HG03095 (cell line): ENCODE results near the gene FKBP1A.
"Not testable (repeated sequence)": the region's sequence is repeated elsewhere in the genome, so short reads cannot be mapped to it uniquely, and the experiment has no call there.

Source experiments
- ATAC-seq: cut with Tn5 transposase; IDR thresholded peaks from one replicate; pipeline ENCODE4 v1.9.1; 2021; ENCODE audit warnings: moderate library complexity; ENCODE audit not compliant: unreplicated experiment

FKBP1A gene

GRCh38 chr20:1417790-1418189 lies 24.9 kb upstream of the FKBP1A start:
- no peak for ATAC-seq

GRCh38 chr20:1417273-1417672 lies 24.4 kb upstream of the FKBP1A start:
- ATAC-seq, result no peak

GRCh38 chr20:1415667-1416468 lies 23.0 kb upstream of the FKBP1A start:
- no peak for ATAC-seq

GRCh38 chr20:1414982-1415381 lies 22.1 kb upstream of the FKBP1A start:
- ATAC-seq, result no peak

- no peak for ATAC-seq
Observed at GRCh38 chr20:1405801-1406200, 12.9 kb upstream of the FKBP1A start.

GRCh38 chr20:1403624-1404023 lies 10.8 kb upstream of the FKBP1A start:
- no peak for ATAC-seq

- ATAC-seq, result no peak
Observed at GRCh38 chr20:1402149-1402548, 9.3 kb upstream of the FKBP1A start.

GRCh38 chr20:1401451-1401907 lies 8.6 kb upstream of the FKBP1A start:
- no peak for ATAC-seq

- not testable (repeated sequence) for ATAC-seq
Observed at GRCh38 chr20:1399678-1400366, 7.0 kb upstream of the FKBP1A start.

- not testable (repeated sequence) for ATAC-seq
Observed at GRCh38 chr20:1398185-1398584, 5.3 kb upstream of the FKBP1A start.

GRCh38 chr20:1397710-1398109 lies 4.9 kb upstream of the FKBP1A start:
- ATAC-seq, result no peak

- ATAC-seq, result no peak
Observed at GRCh38 chr20:1396702-1397101, 3.8 kb upstream of the FKBP1A start.

GRCh38 chr20:1396264-1396663 lies 3.4 kb upstream of the FKBP1A start:
- no peak for ATAC-seq

- no peak for ATAC-seq
Observed at GRCh38 chr20:1394686-1395085, 1.8 kb upstream of the FKBP1A start.

GRCh38 chr20:1393507-1393882 lies 641 bp upstream of the FKBP1A start:
- no peak for ATAC-seq

GRCh38 chr20:1392443-1392692 lies 486 bp downstream of the FKBP1A start:
- peak; percentile 21 for ATAC-seq

GRCh38 chr20:1391640-1392442 lies 1.0 kb downstream of the FKBP1A start:
- ATAC-seq, result no peak

- no peak for ATAC-seq
Observed at GRCh38 chr20:1390581-1391403, 2.1 kb downstream of the FKBP1A start.

- ATAC-seq, result no peak
Observed at GRCh38 chr20:1389703-1390580, 2.9 kb downstream of the FKBP1A start.
